Breast epithelium (tissue), 4 donors: ENCODE results near the gene GUCY2D. TPM values are rescaled to one million over a fixed set of nuclear protein-coding genes. Genes with fewer than 3 reads are reported as not detected.

Experiments used
- DNase-seq, 2 donors: peaks; one replicate each; pipeline ENCODE4 v3.0.0-alpha.2; 2019; ENCODE audit warnings: low spot score in 2 of 2
- H3K27ac ChIP-seq, 2 donors: fragments of 200-600 bp; sonication (generic) in 1 of 2; one replicate each; pipeline ENCODE4 v1.5.1; 2016 to 2019; ENCODE audit warnings: mild to moderate bottlenecking in 1 of 2
- H3K27me3 ChIP-seq, 2 donors: fragments of 200-600 bp; sonication (generic) in 1 of 2; one replicate each; pipeline versions ENCODE4 v1.5.1 to v1.6.0; 2017 to 2019; ENCODE audit warnings: control low read depth in 1 of 2, mild to moderate bottlenecking in 1 of 2
- H3K36me3 ChIP-seq: fragments of 200-600 bp; one replicate; pipeline ENCODE4 v1.5.1; 2019
- H3K4me1 ChIP-seq, 2 donors: fragments of 200-600 bp; sonication (generic); one replicate each; pipeline ENCODE4 v1.5.1; 2016 to 2019; ENCODE audit warnings: control low read depth in 1 of 2
- H3K4me3 ChIP-seq, 3 donors: fragments of 200-600 bp; sonication (generic); 1 replicate in 2 of 3; 2 replicates in 1 of 3; pipeline ENCODE4 v1.5.1; 2016 to 2019; ENCODE audit warnings: mild to moderate bottlenecking in 3 of 3, moderate library complexity in 2 of 3
- H3K9me3 ChIP-seq, 2 donors: fragments of 200-600 bp; sonication (generic) in 1 of 2; one replicate each; pipeline ENCODE4 v1.5.1; 2016 to 2019; ENCODE audit warnings: control low read depth in 1 of 2
- POLR2A ChIP-seq: fragments of 450-650 bp; IDR thresholded peaks from one replicate; pipeline ENCODE4 v1.6.1; 2016; ENCODE audit warnings: antibody characterized with exemption, mild to moderate bottlenecking, moderate library complexity
- POLR2AphosphoS5 ChIP-seq, 3 donors: sonication (generic); formaldehyde crosslinking; IDR thresholded peaks; one replicate each; pipeline ENCODE4 v1.6.1; 2017; ENCODE audit warnings: antibody characterized with exemption in 3 of 3
- intact Hi-C: fragments of 100-400 bp; cut with DNase I; formaldehyde crosslinking; loops from one replicate; pipeline ENCODE4 v1.15.1; 2023; ENCODE audit warnings: low total_unique reads
- total RNA-seq, 3 donors: library from RNA; depleted of rRNA; stranded (reverse); fragments of >200 nt; gene quantifications; one replicate each; pipeline ENCODE4 v1.1.0, GENCODE V29; 2016
- TF ChIP-seq, protein P1 (sequence below), 3 donors: fragments of 450-650 bp; IDR thresholded peaks; one replicate each; pipeline ENCODE4 v1.5.1; 2016 to 2017; ENCODE audit warnings: antibody characterized with exemption in 3 of 3, mild to moderate bottlenecking in 3 of 3, moderate library complexity in 3 of 3

GUCY2D gene
- total RNA-seq, 3 donors from 2014 or later, result 0.15 TPM; not detected in 2

DNA sequence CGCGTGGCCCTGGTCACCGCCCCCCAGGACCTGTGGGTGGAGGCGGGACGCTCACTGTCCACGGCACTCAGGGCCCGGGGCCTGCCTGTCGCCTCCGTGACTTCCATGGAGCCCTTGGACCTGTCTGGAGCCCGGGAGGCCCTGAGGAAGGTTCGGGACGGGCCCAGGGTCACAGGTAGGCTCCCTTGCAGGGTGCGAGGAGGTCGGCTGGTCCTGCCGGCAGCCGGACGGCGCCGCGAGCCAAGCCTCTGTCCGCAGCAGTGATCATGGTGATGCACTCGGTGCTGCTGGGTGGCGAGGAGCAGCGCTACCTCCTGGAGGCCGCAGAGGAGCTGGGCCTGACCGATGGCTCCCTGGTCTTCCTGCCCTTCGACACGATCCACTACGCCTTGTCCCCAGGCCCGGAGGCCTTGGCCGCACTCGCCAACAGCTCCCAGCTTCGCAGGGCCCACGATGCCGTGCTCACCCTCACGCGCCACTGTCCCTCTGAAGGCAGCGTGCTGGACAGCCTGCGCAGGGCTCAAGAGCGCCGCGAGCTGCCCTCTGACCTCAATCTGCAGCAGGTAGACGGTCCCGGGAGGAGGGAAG, 1.3 kb downstream of the GUCY2D start:
- H3K27ac ChIP-seq, result no peak overlapping the region
- peak overlapping the region in 2 of 3 donors; percentile 44 to 61 for H3K4me3 ChIP-seq
- H3K36me3 ChIP-seq, result no peaks in the 10 kb centered on the region
- intact Hi-C loops, result no loop called here
- peaks cover 5 to 27% of the 10 kb centered on the region in 2 donors for H3K27me3 ChIP-seq
- H3K9me3 ChIP-seq, result no peaks in the 10 kb centered on the region
- DNase-seq, result no peak
- TF ChIP-seq, protein P1, sequence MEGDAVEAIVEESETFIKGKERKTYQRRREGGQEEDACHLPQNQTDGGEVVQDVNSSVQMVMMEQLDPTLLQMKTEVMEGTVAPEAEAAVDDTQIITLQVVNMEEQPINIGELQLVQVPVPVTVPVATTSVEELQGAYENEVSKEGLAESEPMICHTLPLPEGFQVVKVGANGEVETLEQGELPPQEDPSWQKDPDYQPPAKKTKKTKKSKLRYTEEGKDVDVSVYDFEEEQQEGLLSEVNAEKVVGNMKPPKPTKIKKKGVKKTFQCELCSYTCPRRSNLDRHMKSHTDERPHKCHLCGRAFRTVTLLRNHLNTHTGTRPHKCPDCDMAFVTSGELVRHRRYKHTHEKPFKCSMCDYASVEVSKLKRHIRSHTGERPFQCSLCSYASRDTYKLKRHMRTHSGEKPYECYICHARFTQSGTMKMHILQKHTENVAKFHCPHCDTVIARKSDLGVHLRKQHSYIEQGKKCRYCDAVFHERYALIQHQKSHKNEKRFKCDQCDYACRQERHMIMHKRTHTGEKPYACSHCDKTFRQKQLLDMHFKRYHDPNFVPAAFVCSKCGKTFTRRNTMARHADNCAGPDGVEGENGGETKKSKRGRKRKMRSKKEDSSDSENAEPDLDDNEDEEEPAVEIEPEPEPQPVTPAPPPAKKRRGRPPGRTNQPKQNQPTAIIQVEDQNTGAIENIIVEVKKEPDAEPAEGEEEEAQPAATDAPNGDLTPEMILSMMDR (IDR thresholded peaks at IDR 0.05), result no peak
- TF ChIP-seq POLR2AphosphoS5 (IDR thresholded peaks at IDR 0.05) (no peak), POLR2A (no peak)
- peaks cover 0 to 5% of the 10 kb centered on the region in 2 donors for H3K4me1 ChIP-seq

DNA sequence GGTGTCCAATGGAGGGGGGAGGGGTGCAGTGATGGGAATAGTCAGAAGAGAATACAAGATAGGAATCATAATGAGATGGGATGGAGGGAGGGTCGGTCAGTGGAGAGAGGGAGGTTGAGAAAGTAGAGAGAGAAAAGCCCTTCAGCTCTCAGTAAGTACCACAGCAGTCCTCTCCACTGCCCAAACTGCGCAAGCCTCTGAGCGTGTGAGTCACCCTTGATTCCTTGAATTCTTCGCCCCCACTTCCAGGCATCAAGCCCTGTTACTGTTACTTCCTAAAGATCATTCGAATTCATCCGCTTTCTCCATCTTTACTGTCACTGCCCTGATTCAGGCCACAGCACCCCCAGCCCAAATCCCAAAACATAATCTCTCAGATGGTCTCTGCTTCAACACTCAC, 2.5 kb downstream of the GUCY2D start:
- peaks cover 5 to 27% of the 10 kb centered on the region in 2 donors for H3K27me3 ChIP-seq
- H3K27ac ChIP-seq, result no peak overlapping the region
- peaks cover 0 to 5% of the 10 kb centered on the region in 2 donors for H3K4me1 ChIP-seq
- no peak for DNase-seq
- no peaks in the 10 kb centered on the region for H3K36me3 ChIP-seq
- TF ChIP-seq POLR2A (no peak), POLR2AphosphoS5 (IDR thresholded peaks at IDR 0.05) (no peak)
- TF ChIP-seq, protein P1 (IDR thresholded peaks at IDR 0.05), result no peak
- no peaks in the 10 kb centered on the region for H3K9me3 ChIP-seq
- intact Hi-C loops, result no loop called here
- H3K4me3 ChIP-seq, result no peak overlapping the region

DNA sequence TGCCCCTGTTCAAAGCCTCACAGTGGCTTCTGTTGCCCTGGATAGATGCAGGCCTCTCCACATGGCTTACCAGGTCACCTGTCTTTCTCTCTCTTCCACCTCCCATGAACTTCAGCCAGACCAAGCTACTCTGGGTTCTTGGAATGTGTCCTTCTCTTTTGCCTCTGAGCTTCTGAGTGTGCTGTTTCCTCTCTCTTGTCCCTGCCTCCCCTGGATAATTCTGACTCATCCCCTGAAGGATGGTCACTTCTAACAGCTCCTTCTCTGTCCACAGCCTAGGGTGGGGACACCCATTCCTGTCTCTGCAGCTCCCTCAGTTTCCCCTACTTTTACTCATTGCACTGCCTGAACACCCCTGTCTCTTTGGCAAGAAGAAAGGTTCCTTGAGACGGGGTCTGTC, 2.9 kb downstream of the GUCY2D start:
- no peak for TF ChIP-seq POLR2AphosphoS5 (IDR thresholded peaks at IDR 0.05)
- TF ChIP-seq POLR2A, result no peak
- TF ChIP-seq, protein P1 (IDR thresholded peaks at IDR 0.05), result no peak

DNA sequence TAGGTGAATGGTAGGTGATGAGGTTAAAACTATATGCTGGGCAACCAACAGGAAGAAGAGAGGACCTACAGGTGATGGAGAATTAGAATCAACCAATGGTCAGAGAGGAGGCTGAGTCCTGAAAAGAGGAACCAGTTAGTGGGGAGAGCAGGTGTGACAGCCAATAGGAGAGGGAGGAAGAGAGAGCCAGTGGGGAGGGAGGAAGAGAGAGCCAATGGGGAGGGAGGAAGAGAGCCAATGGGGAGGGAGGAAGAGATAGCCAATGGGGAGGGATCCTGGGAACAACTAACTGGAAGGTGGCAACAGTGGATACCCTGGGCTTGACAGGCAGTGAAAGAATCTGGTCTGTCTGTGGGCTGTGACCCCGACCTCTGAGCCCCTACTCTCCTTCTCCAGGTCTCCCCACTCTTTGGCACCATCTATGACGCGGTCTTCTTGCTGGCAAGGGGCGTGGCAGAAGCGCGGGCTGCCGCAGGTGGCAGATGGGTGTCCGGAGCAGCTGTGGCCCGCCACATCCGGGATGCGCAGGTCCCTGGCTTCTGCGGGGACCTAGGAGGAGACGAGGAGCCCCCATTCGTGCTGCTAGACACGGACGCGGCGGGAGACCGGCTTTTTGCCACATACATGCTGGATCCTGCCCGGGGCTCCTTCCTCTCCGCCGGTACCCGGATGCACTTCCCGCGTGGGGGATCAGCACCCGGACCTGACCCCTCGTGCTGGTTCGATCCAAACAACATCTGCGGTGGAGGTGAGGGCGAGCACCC, 3.7 kb downstream of the GUCY2D start:
- Histone ChIP-seq H3K27ac (no peak overlapping the region), H3K4me3 (no peak overlapping the region), H3K27me3 (peaks cover 5 to 21% of the 10 kb centered on the region in 2 donors), H3K9me3 (no peaks in the 10 kb centered on the region), H3K36me3 (no peaks in the 10 kb centered on the region), H3K4me1 (peaks cover 0 to 5% of the 10 kb centered on the region in 2 donors)
- intact Hi-C loops, result no loop called here
- no peak for TF ChIP-seq POLR2AphosphoS5 (IDR thresholded peaks at IDR 0.05)
- no peak for TF ChIP-seq POLR2A
- TF ChIP-seq, protein P1 (IDR thresholded peaks at IDR 0.05), result no peak
- DNase-seq, result no peak

More for the DNA sequence above, 2.9 kb downstream of the GUCY2D start:
- Histone ChIP-seq H3K4me3 (no peak overlapping the region), H3K4me1 (peaks cover 0 to 5% of the 10 kb centered on the region in 2 donors), H3K27me3 (peaks cover 5 to 27% of the 10 kb centered on the region in 2 donors), H3K36me3 (no peaks in the 10 kb centered on the region), H3K27ac (no peak overlapping the region), H3K9me3 (no peaks in the 10 kb centered on the region)
- DNase-seq, result no peak
- intact Hi-C loops, result no loop called here
